Calu3 (cell line): Measurements from ENCODE around the gene TENM4. TPM values are rescaled to one million over a fixed set of nuclear protein-coding genes. Genes with fewer than 3 reads are reported as not detected.

Experiments
- BruUV-seq: library from RNA; stranded (reverse); fragments of 400-500 nt; replicated peaks from 2 replicates; lab custom pipeline; 2021; lab: Mats Ljungman, UMichigan
- CTCF ChIA-PET: fragments of 300-600 bp; sonication (Branson Sonifier 250); formaldehyde crosslinking; loops from one replicate; lab custom pipeline; 2022; ENCODE audit warnings: antibody characterized with exemption; lab: Charles Lee
- DNase-seq: peaks from one replicate; pipeline ENCODE4 v3.0.0; 2022
- H3K27ac Mint-ChIP-seq: one replicate; pipeline ENCODE4 v1.8.0; 2022; ENCODE audit warnings: mixed read lengths; ENCODE audit not compliant: unreplicated experiment
- H3K27me3 Mint-ChIP-seq: one replicate; pipeline ENCODE4 v1.8.0; 2022; ENCODE audit warnings: mixed read lengths; ENCODE audit not compliant: unreplicated experiment
- H3K36me3 Mint-ChIP-seq: one replicate; pipeline ENCODE4 v1.8.0; 2022; ENCODE audit warnings: mild to moderate bottlenecking, moderate library complexity, mixed read lengths; ENCODE audit not compliant: insufficient read depth, unreplicated experiment
- H3K4me1 Mint-ChIP-seq: one replicate; pipeline ENCODE4 v1.8.0; 2022; ENCODE audit warnings: mild to moderate bottlenecking, low read depth, mixed read lengths; ENCODE audit not compliant: unreplicated experiment
- H3K4me3 Mint-ChIP-seq: one replicate; pipeline ENCODE4 v1.8.0; 2022; ENCODE audit warnings: mild to moderate bottlenecking, low read depth, moderate library complexity, mixed read lengths; ENCODE audit not compliant: unreplicated experiment
- H3K9me3 Mint-ChIP-seq: one replicate; pipeline ENCODE4 v1.8.0; 2022; ENCODE audit warnings: low read depth, mixed read lengths; ENCODE audit not compliant: unreplicated experiment
- CTCF ChIP-seq: fragments of 200-600 bp; IDR thresholded peaks from one replicate; pipeline ENCODE4 v1.8.0; 2022; ENCODE audit warnings: antibody characterized with exemption; ENCODE audit not compliant: unreplicated experiment
- intact Hi-C: fragments of 100-400 bp; cut with micrococcal nuclease; formaldehyde crosslinking; loops from one replicate; pipeline ENCODE4 v1.10.0; 2022; ENCODE audit not compliant: unreplicated experiment
- total RNA-seq: library from RNA; stranded (reverse); gene quantifications from 2 replicates; pipeline ENCODE4 v1.2.3, GENCODE V29; 2022

Gene TENM4
- total RNA-seq, 1 experiment from 2014 or later: not detected

GRCh38 chr11:79329561-79329960 is 111.3 kb downstream of the TENM4 start:
- CTCF ChIA-PET: interaction anchor here (0.6 kb wide), 1 partner anchor 1289 kb away, joined by 5 read pairs; no protein-coding TSS in a partner anchor
- no peak overlapping the region for H3K4me3 Mint-ChIP-seq
- intact Hi-C loops: no loop called here
- H3K9me3 Mint-ChIP-seq: no peaks in the 10 kb centered on the region
- no peak for TF ChIP-seq CTCF
- no peak overlapping the region for H3K27ac Mint-ChIP-seq
- BruUV-seq: no TSS peak
- no peaks in the 10 kb centered on the region for H3K36me3 Mint-ChIP-seq
- peaks cover 41% of the 10 kb centered on the region for H3K27me3 Mint-ChIP-seq
- no peak for DNase-seq
- H3K4me1 Mint-ChIP-seq: no peaks in the 10 kb centered on the region

GRCh38 chr11:79328402-79328801 is 112.4 kb downstream of the TENM4 start:
- Mint-ChIP-seq H3K4me3 (no peak overlapping the region), H3K27me3 (peaks cover 29% of the 10 kb centered on the region), H3K9me3 (no peaks in the 10 kb centered on the region), H3K36me3 (no peaks in the 10 kb centered on the region), H3K27ac (no peak overlapping the region), H3K4me1 (no peaks in the 10 kb centered on the region)
- CTCF ChIA-PET: no interaction called here
- intact Hi-C loops: no loop called here
- BruUV-seq: no TSS peak
- no peak for TF ChIP-seq CTCF
- DNase-seq: no peak

DNA sequence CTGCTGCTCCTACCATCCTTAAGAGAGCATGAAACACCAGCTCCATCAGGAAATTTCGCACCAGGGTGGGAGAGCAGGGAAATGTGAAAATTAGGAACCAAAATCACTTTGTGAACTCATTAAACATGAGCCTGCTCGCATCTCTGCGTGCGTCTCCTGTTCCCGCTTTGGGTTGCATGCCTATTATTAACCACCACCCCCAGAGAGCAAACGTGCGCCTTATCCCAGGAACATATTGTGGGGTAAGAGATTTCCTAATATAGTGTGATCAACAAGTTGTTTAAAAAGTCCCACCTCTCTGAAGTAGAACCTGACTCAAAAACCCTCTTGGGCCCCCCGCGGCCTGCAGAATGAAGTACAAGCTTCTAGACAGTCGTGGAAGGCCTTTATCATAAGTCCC is 115.0 kb downstream of the TENM4 start:
- no peak for TF ChIP-seq CTCF
- H3K27me3 Mint-ChIP-seq: peaks cover 13% of the 10 kb centered on the region
- no peaks in the 10 kb centered on the region for H3K9me3 Mint-ChIP-seq
- intact Hi-C loops: no loop called here
- no peaks in the 10 kb centered on the region for H3K4me1 Mint-ChIP-seq
- no peaks in the 10 kb centered on the region for H3K36me3 Mint-ChIP-seq
- no TSS peak for BruUV-seq
- no peak overlapping the region for H3K4me3 Mint-ChIP-seq
- no peak for DNase-seq
- H3K27ac Mint-ChIP-seq: no peak overlapping the region
- CTCF ChIA-PET: no interaction called here

DNA sequence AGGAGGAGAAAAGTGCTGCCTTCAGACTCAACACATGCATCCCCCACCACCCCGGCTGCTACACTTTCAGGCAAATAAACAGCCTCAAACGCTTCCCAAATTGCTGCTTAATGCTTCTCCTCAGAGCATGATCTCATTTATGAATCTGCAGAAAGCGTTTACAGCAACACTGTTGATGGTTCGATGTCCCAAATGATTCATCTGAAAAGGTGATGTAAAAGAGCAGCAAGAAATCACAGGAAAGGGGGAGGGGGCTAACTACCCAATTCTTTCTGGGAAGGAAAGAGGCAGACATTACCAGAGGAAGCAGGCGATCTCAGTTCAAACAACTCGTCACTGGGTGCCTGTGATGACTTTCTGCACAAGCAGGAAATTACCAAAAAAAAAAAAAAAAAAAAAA is 119.6 kb downstream of the TENM4 start:
- no peak overlapping the region for H3K27ac Mint-ChIP-seq
- no peak for DNase-seq
- no peaks in the 10 kb centered on the region for H3K9me3 Mint-ChIP-seq
- no peak for TF ChIP-seq CTCF
- no peaks in the 10 kb centered on the region for H3K27me3 Mint-ChIP-seq
- no peak overlapping the region for H3K4me3 Mint-ChIP-seq
- CTCF ChIA-PET: no interaction called here
- H3K4me1 Mint-ChIP-seq: no peaks in the 10 kb centered on the region
- intact Hi-C loops: no loop called here
- BruUV-seq: no TSS peak
- no peaks in the 10 kb centered on the region for H3K36me3 Mint-ChIP-seq
